ENCODE measurements around the gene UVSSA. TPM values are rescaled to one million over a fixed set of nuclear protein-coding genes. Genes with fewer than 3 reads are reported as not detected.
"Not testable (repeated sequence)": the region's sequence is repeated elsewhere in the genome, so short reads cannot be mapped to it uniquely, and the experiment has no call there.

Gene UVSSA
- total RNA-seq, 2 experiments from 2014 or later = 16.7 to 17.0 TPM

GRCh38 chr4:1416948-1417260 lies 69.9 kb downstream of the UVSSA start:
- ChIA-PET POLR2A (no interaction called here), CTCF (no interaction called here)
- no peak overlapping the region for H3K27ac Mint-ChIP-seq
- peak; percentile 14 for DNase-seq
- peaks cover 14% of the 10 kb centered on the region for H3K27me3 Mint-ChIP-seq (ENCODE audit: low read depth)
- H3K36me3 Mint-ChIP-seq (ENCODE audit: low read depth) = no peaks in the 10 kb centered on the region
- H3K9me3 Mint-ChIP-seq (ENCODE audit: insufficient read depth) = no peaks in the 10 kb centered on the region
- ATAC-seq = no peak
- H3K4me1 Mint-ChIP-seq (ENCODE audit: low read depth) = no peaks in the 10 kb centered on the region
- H3K4me3 Mint-ChIP-seq = no peak overlapping the region

DNA sequence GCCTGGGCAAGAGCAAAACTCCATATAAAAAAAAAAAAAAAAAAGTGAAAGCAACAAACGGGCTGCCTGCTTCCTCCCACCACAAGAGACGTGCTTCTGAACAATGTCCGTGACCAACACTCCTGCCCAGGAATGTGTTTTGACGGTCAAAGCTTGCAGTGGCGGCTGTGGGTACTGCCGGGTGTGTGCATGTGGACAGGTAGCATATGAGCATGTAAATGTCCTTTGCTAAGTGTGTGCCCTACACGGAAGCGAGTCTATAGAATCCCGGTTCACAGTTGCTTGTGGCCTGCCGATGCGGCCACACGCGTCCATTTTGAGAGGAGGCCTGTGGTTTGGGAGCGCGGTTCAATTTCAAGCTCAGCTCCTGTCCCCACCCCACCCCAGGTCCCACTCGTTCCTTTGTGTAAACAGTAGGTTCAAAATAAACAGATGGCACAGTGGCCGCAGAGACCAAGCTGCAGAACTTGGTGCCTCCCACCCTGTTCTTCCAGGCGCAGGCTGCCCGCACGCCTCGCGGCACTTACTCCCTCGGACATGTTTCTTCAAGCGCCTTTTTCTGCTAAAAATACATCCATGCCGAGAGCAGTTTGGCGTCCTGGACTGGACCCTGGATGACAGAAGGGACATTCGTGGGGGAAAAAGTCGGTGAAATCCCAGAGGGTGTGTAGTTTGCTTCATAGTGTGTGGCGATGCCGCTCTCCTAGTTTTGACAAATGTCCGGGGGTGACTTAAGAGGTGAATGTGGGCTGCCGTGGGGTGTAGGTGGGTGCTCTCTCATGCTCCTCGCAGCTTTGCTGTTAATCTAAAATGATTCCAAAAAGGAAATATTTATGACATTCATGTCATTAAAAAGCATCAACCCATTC lies 70.7 kb downstream of the UVSSA start:
- ChIA-PET CTCF (no interaction called here), POLR2A (no interaction called here)
- Mint-ChIP-seq H3K9me3 (ENCODE audit: insufficient read depth) (no peaks in the 10 kb centered on the region), H3K36me3 (ENCODE audit: low read depth) (no peaks in the 10 kb centered on the region), H3K27ac (no peak overlapping the region), H3K27me3 (ENCODE audit: low read depth) (peaks cover 14% of the 10 kb centered on the region), H3K4me1 (ENCODE audit: low read depth) (no peaks in the 10 kb centered on the region), H3K4me3 (no peak overlapping the region)
- ATAC-seq = no peak
- peak; percentile 17 for DNase-seq

GRCh38 chr4:1418494-1419285 lies 71.7 kb downstream of the UVSSA start:
- no peak for DNase-seq
- peaks cover 11% of the 10 kb centered on the region for H3K27me3 Mint-ChIP-seq (ENCODE audit: low read depth)
- no peaks in the 10 kb centered on the region for H3K4me1 Mint-ChIP-seq (ENCODE audit: low read depth)
- no peak overlapping the region for H3K4me3 Mint-ChIP-seq
- no peak for ATAC-seq
- no peaks in the 10 kb centered on the region for H3K9me3 Mint-ChIP-seq (ENCODE audit: insufficient read depth)
- no peaks in the 10 kb centered on the region for H3K36me3 Mint-ChIP-seq (ENCODE audit: low read depth)
- POLR2A ChIA-PET = no interaction called here
- CTCF ChIA-PET = no interaction called here
- H3K27ac Mint-ChIP-seq = no peak overlapping the region

DNA sequence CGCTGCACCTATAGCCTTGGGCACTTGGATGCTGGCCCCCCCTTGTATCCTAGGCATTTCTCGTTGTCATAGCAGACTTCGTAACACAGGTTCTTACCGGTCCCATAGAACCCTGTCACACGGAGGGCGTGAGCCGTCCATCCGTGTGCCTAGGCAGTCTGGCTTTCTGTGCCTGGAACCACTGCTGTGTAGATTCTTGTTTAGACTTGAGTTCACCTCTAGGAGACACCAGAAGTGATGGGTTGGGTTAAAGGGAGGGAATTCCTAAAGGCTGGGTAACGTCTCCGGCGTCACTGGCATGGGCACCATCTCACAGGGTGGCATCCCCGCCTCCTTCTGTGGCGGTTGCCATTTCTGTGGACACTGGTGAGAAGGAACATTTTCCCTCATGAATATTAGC lies 72.7 kb downstream of the UVSSA start:
- peaks cover 8% of the 10 kb centered on the region for H3K27me3 Mint-ChIP-seq (ENCODE audit: low read depth)
- no peak overlapping the region for H3K4me3 Mint-ChIP-seq
- ATAC-seq (no peak), DNase-seq (no peak)
- no peak overlapping the region for H3K27ac Mint-ChIP-seq
- no peaks in the 10 kb centered on the region for H3K36me3 Mint-ChIP-seq (ENCODE audit: low read depth)
- POLR2A ChIA-PET = no interaction called here
- no peaks in the 10 kb centered on the region for H3K9me3 Mint-ChIP-seq (ENCODE audit: insufficient read depth)
- H3K4me1 Mint-ChIP-seq (ENCODE audit: low read depth) = no peaks in the 10 kb centered on the region
- CTCF ChIA-PET = no interaction called here

DNA sequence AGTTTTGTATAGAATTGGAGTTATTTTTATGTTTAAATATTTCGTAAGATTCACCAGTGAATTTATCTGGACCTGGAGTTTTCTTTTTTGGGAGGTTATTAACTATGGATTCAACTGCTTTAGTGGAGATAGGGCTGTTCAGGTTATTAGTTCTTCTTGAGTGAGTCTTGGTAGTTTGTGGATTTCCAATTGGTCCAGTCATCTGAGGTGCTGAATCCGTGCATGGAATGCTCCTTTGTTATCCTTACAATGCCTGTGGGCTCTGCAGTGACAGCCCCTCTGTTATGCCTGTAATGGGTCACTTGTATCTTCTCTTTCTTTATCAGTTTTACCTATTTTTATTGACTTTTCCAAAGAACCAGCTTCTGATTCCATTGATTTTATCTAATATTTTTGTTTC lies 74.6 kb downstream of the UVSSA start:
- Mint-ChIP-seq H3K4me3 (no peak overlapping the region), H3K9me3 (ENCODE audit: insufficient read depth) (no peaks in the 10 kb centered on the region), H3K36me3 (ENCODE audit: low read depth) (no peaks in the 10 kb centered on the region), H3K27me3 (ENCODE audit: low read depth) (peaks cover 5% of the 10 kb centered on the region), H3K27ac (no peak overlapping the region), H3K4me1 (ENCODE audit: low read depth) (no peaks in the 10 kb centered on the region)
- ChIA-PET CTCF (no interaction called here), POLR2A (no interaction called here)
- DNase-seq = no peak
- no peak for ATAC-seq

DNA sequence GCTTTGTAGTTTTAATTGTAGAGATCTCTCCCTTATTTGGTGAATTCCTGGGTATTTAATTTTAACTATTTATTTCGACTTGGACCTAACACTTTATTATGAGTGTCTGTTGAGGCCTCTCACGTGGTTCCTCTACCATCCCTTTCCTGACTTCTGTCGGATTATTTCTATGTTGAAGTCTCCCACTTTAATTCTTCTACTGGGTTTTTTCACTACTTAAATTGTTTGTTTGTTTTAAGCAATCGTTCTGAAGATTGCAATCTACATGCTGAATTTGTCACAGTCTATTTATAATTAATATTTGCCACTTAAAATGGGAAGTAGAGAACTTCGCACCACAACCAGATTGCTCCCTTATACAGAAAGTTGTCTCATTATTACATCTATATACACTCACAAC lies 80.0 kb downstream of the UVSSA start:
- H3K27me3 Mint-ChIP-seq (ENCODE audit: low read depth) = peaks cover 3% of the 10 kb centered on the region
- ATAC-seq (no peak), DNase-seq (no peak)
- POLR2A ChIA-PET = no interaction called here
- no peak overlapping the region for H3K4me3 Mint-ChIP-seq
- H3K36me3 Mint-ChIP-seq (ENCODE audit: low read depth) = no peaks in the 10 kb centered on the region
- no peak overlapping the region for H3K27ac Mint-ChIP-seq
- no peaks in the 10 kb centered on the region for H3K9me3 Mint-ChIP-seq (ENCODE audit: insufficient read depth)
- H3K4me1 Mint-ChIP-seq (ENCODE audit: low read depth) = no peaks in the 10 kb centered on the region
- CTCF ChIA-PET = no interaction called here

DNA sequence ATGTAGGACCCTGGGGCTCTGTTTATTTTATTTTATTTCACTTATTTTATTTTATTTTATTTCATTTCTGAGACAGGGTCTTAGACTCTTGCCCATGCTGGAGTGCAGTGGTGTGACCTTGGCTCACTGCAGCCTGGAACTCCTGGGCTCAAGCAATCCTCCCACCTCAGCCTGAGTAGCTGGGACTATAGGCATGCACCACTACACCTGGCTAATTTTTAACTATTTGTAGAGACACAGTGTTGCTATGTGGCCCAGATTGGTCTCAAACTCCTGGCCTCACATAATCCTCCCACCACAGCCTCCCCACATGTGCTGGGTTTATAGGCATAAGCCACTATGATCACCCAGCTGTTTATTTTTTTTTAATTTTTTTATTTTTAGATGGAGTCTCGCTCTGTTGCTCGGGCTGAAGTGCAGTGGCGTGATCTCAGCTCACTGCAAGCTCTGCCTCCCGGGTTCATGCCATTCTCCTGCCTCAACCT lies 96.7 kb downstream of the UVSSA start:
- CTCF ChIA-PET; POLR2A ChIA-PET; H3K36me3 Mint-ChIP-seq (ENCODE audit: low read depth); H3K9me3 Mint-ChIP-seq (ENCODE audit: insufficient read depth); DNase-seq; ATAC-seq; H3K27me3 Mint-ChIP-seq (ENCODE audit: low read depth); H3K4me3 Mint-ChIP-seq; H3K4me1 Mint-ChIP-seq (ENCODE audit: low read depth); H3K27ac Mint-ChIP-seq: not testable (repeated sequence)

Other genes starting within 250 kb of the UVSSA start
- gene RNF212, start 233.6 kb upstream of the UVSSA start, total RNA-seq = 1 to 10 TPM; 2.0 to 2.7 TPM
- gene SPON2, start 174.6 kb upstream of the UVSSA start, total RNA-seq = 10 to 100 TPM; 14.7 to 14.9 TPM
- gene CTBP1, start 98.1 kb upstream of the UVSSA start, total RNA-seq = 100 to 1,000 TPM; 214 to 217 TPM
- gene MAEA, start 57.3 kb upstream of the UVSSA start, total RNA-seq = 10 to 100 TPM; 60.3 to 65.1 TPM
- gene NKX1-1, start 59.2 kb downstream of the UVSSA start, total RNA-seq = not detected

Data from activated CD8-positive, alpha-beta T cell treated with anti-CD3 and anti-CD28 coated beads, Interleukin-2, amount 10 ng/mL, durations not matched to agents 7 days and 5 days (primary cell).